Activated CD4-positive, alpha-beta T cell treated with anti-CD3 and anti-CD28 coated beads, Interleukin-10, Interleukin-2, amounts not matched to agents 100 ng/mL and 50 ng/mL, durations not matched to agents 16 hours and 8 hours (primary cell): ENCODE measurements around the gene DFFB.

Experiments used
- DNase-seq: peaks from one replicate; pipeline ENCODE4 v3.0.0-alpha.2; 2020

Gene DFFB

GRCh38 chr1:3898994-3899753 lies 41.9 kb downstream of the DFFB start:
- DNase-seq, result peak; percentile 26

GRCh38 chr1:3899754-3900149 lies 42.5 kb downstream of the DFFB start:
- DNase-seq, result no peak

GRCh38 chr1:3900150-3900968 lies 43.1 kb downstream of the DFFB start, which contains the start of gene C1orf174:
Gene C1orf174, minus strand, starts transcription at chr1:3900272. Its CDS starts 86 bp downstream, at chr1:3900186.
- DNase-seq, result peak; percentile 96

GRCh38 chr1:3900969-3901529 lies 43.8 kb downstream of the DFFB start:
- peak; percentile 97 for DNase-seq

- DNase-seq, result no peak
Measured at GRCh38 chr1:3902111-3902511, 44.8 kb downstream of the DFFB start.

- DNase-seq, result peak; percentile 32
Measured at GRCh38 chr1:3902571-3903091, 45.4 kb downstream of the DFFB start.

- DNase-seq, result peak; percentile 17
Measured at GRCh38 chr1:3903141-3904005, 46.1 kb downstream of the DFFB start.

GRCh38 chr1:3904006-3904842 lies 46.9 kb downstream of the DFFB start:
- no peak for DNase-seq

GRCh38 chr1:3904843-3905185 lies 47.5 kb downstream of the DFFB start:
- DNase-seq, result no peak

- DNase-seq, result no peak
Measured at GRCh38 chr1:3905266-3905952, 48.1 kb downstream of the DFFB start.

- no peak for DNase-seq
Measured at GRCh38 chr1:3905953-3906671, 48.8 kb downstream of the DFFB start.

- no peak for DNase-seq
Measured at GRCh38 chr1:3906672-3907020, 49.4 kb downstream of the DFFB start.

GRCh38 chr1:3907031-3907534 lies 49.8 kb downstream of the DFFB start:
- peak; percentile 42 for DNase-seq

GRCh38 chr1:3907621-3908165 lies 50.4 kb downstream of the DFFB start:
- DNase-seq, result no peak

GRCh38 chr1:3908886-3909517 lies 51.7 kb downstream of the DFFB start:
- DNase-seq, result no peak

GRCh38 chr1:3909615-3910014 lies 52.3 kb downstream of the DFFB start:
- no peak for DNase-seq

- no peak for DNase-seq
Measured at GRCh38 chr1:3910049-3910731, 52.9 kb downstream of the DFFB start.
